Skin of body (tissue), 2 donors: ENCODE data around the gene STAB2. TPM values are rescaled to one million over a fixed set of nuclear protein-coding genes. Genes with fewer than 3 reads are reported as not detected.

Experiments used
- DNase-seq: peaks from one replicate; lab custom pipeline; 2025; lab: John Stamatoyannopoulos, UW
- total RNA-seq: library from RNA; depleted of rRNA; stranded (reverse); fragments of >200 nt; gene quantifications from one replicate; pipeline ENCODE4 v1.2.3, GENCODE V29; 2014

STAB2 gene
- total RNA-seq, 1 donor from 2014 or later = 6.3 TPM

GRCh38 chr12:103580026-103580425 is 7.0 kb upstream of the STAB2 start:
- DNase-seq = no peak

GRCh38 chr12:103583008-103583407 is 4.1 kb upstream of the STAB2 start:
- DNase-seq = no peak

- no peak for DNase-seq
Observed at GRCh38 chr12:103586132-103586531, 941 bp upstream of the STAB2 start.

- DNase-seq = no peak
Observed at GRCh38 chr12:103588680-103589079, 1.6 kb downstream of the STAB2 start.

- no peak for DNase-seq
Observed at GRCh38 chr12:103589517-103589916, 2.4 kb downstream of the STAB2 start.

- DNase-seq = no peak
Observed at GRCh38 chr12:103590271-103590670, 3.2 kb downstream of the STAB2 start.

- no peak for DNase-seq
Observed at GRCh38 chr12:103596981-103597380, 9.9 kb downstream of the STAB2 start.

GRCh38 chr12:103599274-103599673 is 12.2 kb downstream of the STAB2 start:
- DNase-seq = no peak

GRCh38 chr12:103600967-103601728 is 14.1 kb downstream of the STAB2 start:
- no peak for DNase-seq

- DNase-seq = no peak
Observed at GRCh38 chr12:103620395-103620794, 33.3 kb downstream of the STAB2 start.

GRCh38 chr12:103623716-103624115 is 36.6 kb downstream of the STAB2 start:
- DNase-seq = no peak

GRCh38 chr12:103626498-103626897 is 39.4 kb downstream of the STAB2 start:
- no peak for DNase-seq

- no peak for DNase-seq
Observed at GRCh38 chr12:103627189-103627855, 40.2 kb downstream of the STAB2 start.

- no peak for DNase-seq
Observed at GRCh38 chr12:103632554-103633216, 45.6 kb downstream of the STAB2 start.

GRCh38 chr12:103634732-103635131 is 47.7 kb downstream of the STAB2 start:
- no peak for DNase-seq

- no peak for DNase-seq
Observed at GRCh38 chr12:103635419-103635818, 48.3 kb downstream of the STAB2 start.

- DNase-seq = no peak
Observed at GRCh38 chr12:103637021-103637420, 49.9 kb downstream of the STAB2 start.

GRCh38 chr12:103637429-103637828 is 50.4 kb downstream of the STAB2 start:
- no peak for DNase-seq

- DNase-seq = no peak
Observed at GRCh38 chr12:103639983-103640382, 52.9 kb downstream of the STAB2 start.

GRCh38 chr12:103640410-103640809 is 53.3 kb downstream of the STAB2 start:
- no peak for DNase-seq

GRCh38 chr12:103640831-103641230 is 53.8 kb downstream of the STAB2 start:
- no peak for DNase-seq

GRCh38 chr12:103642240-103642864 is 55.3 kb downstream of the STAB2 start:
- no peak for DNase-seq
